ENCODE results near the gene AVPR1A. TPM values are rescaled to one million over a fixed set of nuclear protein-coding genes. Genes with fewer than 3 reads are reported as not detected.
A peak's percentile ranks its signal among the peaks of the same experiment; 100 is the strongest.
"Not testable (repeated sequence)": the region's sequence is repeated elsewhere in the genome, so short reads cannot be mapped to it uniquely, and the experiment has no call there.

Gene AVPR1A
- 0.06 TPM for polyA plus RNA-seq (2013, experiment 1 of 2; ENCODE audit: insufficient read length)
- polyA plus RNA-seq (2013, experiment 2 of 2; ENCODE audit: insufficient read length): not detected

GRCh38 chr12:63150713-63151622 is at the start of gene AVPR1A:
AVPR1A (minus strand) TSS chr12:63151201; CDS start chr12:63150836, 365 bp downstream.
- peak; percentile 4 for DNase-seq

GRCh38 chr12:63196168-63196567 is 45.2 kb upstream of the AVPR1A start:
- DNase-seq: no peak

- DNase-seq: no peak
These were observed 28.2 kb upstream of the AVPR1A start for GRCh38 chr12:63179224-63179623.

GRCh38 chr12:63170321-63170720 is 19.3 kb upstream of the AVPR1A start:
- DNase-seq: no peak

- not testable (repeated sequence) for DNase-seq
These were observed 16.7 kb upstream of the AVPR1A start for GRCh38 chr12:63167741-63168140.

- DNase-seq: no peak
These were observed 13.9 kb upstream of the AVPR1A start for GRCh38 chr12:63164911-63165310.

- peak; percentile 2 for DNase-seq
These were observed 12.5 kb upstream of the AVPR1A start for GRCh38 chr12:63163541-63163940.

GRCh38 chr12:63155375-63155774 is 4.4 kb upstream of the AVPR1A start:
- DNase-seq: no peak

GRCh38 chr12:63154560-63154959 is 3.6 kb upstream of the AVPR1A start:
- no peak for DNase-seq

- DNase-seq: no peak
These were observed 1.3 kb upstream of the AVPR1A start for GRCh38 chr12:63152321-63152700.

GRCh38 chr12:63151623-63152320 is 771 bp upstream of the AVPR1A start:
- DNase-seq: peak; percentile 50

GRCh38 chr12:63149909-63150712 is 890 bp downstream of the AVPR1A start:
- DNase-seq: no peak

- no peak for DNase-seq
These were observed 6.4 kb downstream of the AVPR1A start for GRCh38 chr12:63144556-63144955.

GRCh38 chr12:63138488-63138887 is 12.5 kb downstream of the AVPR1A start:
- no peak for DNase-seq

GRCh38 chr12:63133981-63134380 is 17.0 kb downstream of the AVPR1A start:
- no peak for DNase-seq

GRCh38 chr12:63132201-63132600 is 18.8 kb downstream of the AVPR1A start:
- no peak for DNase-seq

- no peak for DNase-seq
These were observed 21.1 kb downstream of the AVPR1A start for GRCh38 chr12:63129927-63130326.

GRCh38 chr12:63124778-63125177 is 26.2 kb downstream of the AVPR1A start:
- DNase-seq: no peak

- DNase-seq: peak; percentile 30
These were observed 47.4 kb downstream of the AVPR1A start for GRCh38 chr12:63103494-63104131.

GRCh38 chr12:63101920-63102319 is 49.1 kb downstream of the AVPR1A start:
- no peak for DNase-seq

- DNase-seq: no peak
These were observed 52.1 kb downstream of the AVPR1A start for GRCh38 chr12:63098851-63099250.

- no peak for DNase-seq
These were observed 55.5 kb downstream of the AVPR1A start for GRCh38 chr12:63095369-63095980.
